Esophagus muscularis mucosa (tissue), 4 donors: ENCODE measurements around the gene RTF2. TPM values are rescaled to one million over a fixed set of nuclear protein-coding genes. Genes with fewer than 3 reads are reported as not detected.

Source experiments
- DNase-seq: peaks from one replicate; pipeline ENCODE4 v3.0.0-alpha.2; 2017; ENCODE audit errors: extremely low spot score
- H3K27ac ChIP-seq, 4 donors: fragments of 200-600 bp; sonication (generic); replicated peaks in 1 of 4; 1 replicate in 3 of 4; 2 replicates in 1 of 4; pipeline ENCODE4 v1.5.1; 2016 to 2019; ENCODE audit warnings: mild to moderate bottlenecking in 1 of 4
- H3K27me3 ChIP-seq, 4 donors: fragments of 200-600 bp; sonication (generic); one replicate each; pipeline versions ENCODE4 v1.5.1 to v1.6.0; 2016 to 2019
- H3K36me3 ChIP-seq, 4 donors: fragments of 200-600 bp; sonication (generic); one replicate each; pipeline ENCODE4 v1.5.1; 2016 to 2019
- H3K4me1 ChIP-seq, 4 donors: fragments of 200-600 bp; sonication (generic); one replicate each; pipeline ENCODE4 v1.5.1; 2016 to 2019
- H3K4me3 ChIP-seq, 4 donors: fragments of 200-600 bp; sonication (generic); 1 replicate in 2 of 4; 2 replicates in 2 of 4; pipeline ENCODE4 v1.5.1; 2016 to 2019; ENCODE audit warnings: mild to moderate bottlenecking in 4 of 4, moderate library complexity in 1 of 4
- H3K9me3 ChIP-seq, 4 donors: fragments of 200-600 bp; sonication (generic); 1 replicate in 3 of 4; 2 replicates in 1 of 4; pipeline ENCODE4 v1.5.1; 2016 to 2019
- EP300 ChIP-seq: sonication (generic); formaldehyde crosslinking; IDR thresholded peaks from one replicate; pipeline ENCODE4 v1.6.1; 2017; ENCODE audit warnings: antibody characterized with exemption
- POLR2A ChIP-seq: fragments of 450-650 bp; IDR thresholded peaks from one replicate; pipeline ENCODE4 v1.6.1; 2017; ENCODE audit warnings: antibody characterized with exemption, moderate library complexity, mild to moderate bottlenecking, low read depth
- POLR2AphosphoS5 ChIP-seq, 2 donors: sonication (generic); formaldehyde crosslinking; IDR thresholded peaks; one replicate each; pipeline ENCODE4 v1.6.1; 2017; ENCODE audit warnings: antibody characterized with exemption in 2 of 2
- WGBS: methylation state at CpG from one replicate; pipeline ENCODE4 v1.1.5; 2018; 5-methylcytosine and 5-hydroxymethylcytosine counted together
- intact Hi-C: fragments of 100-400 bp; cut with DNase I; formaldehyde crosslinking; loops from one replicate; pipeline ENCODE4 v1.15.1; 2023
- total RNA-seq, 4 donors: library from RNA; depleted of rRNA; stranded (reverse); fragments of >200 nt; gene quantifications; one replicate each; pipeline versions ENCODE4 v1.1.0 to v1.2.1, GENCODE V29; 2016
- TF ChIP-seq, protein P1 (sequence below), 3 experiments: fragments of 200-600 bp in 2 of 3; fragments of 450-650 bp in 1 of 3; sonication (generic) in 2 of 3; IDR thresholded peaks; one replicate each; pipeline ENCODE4 v1.5.1; 2017 to 2019; ENCODE audit warnings: antibody characterized with exemption in 3 of 3, mild to moderate bottlenecking in 2 of 3, moderate library complexity in 1 of 3

Gene RTF2
- total RNA-seq, 4 donors from 2014 or later = 71.0 to 93.3 (median 78.5) TPM

- no peaks in the 10 kb centered on the region for H3K36me3 ChIP-seq
- intact Hi-C loops = no loop called here
- 76% methylated on average over 4 of the region's 4 CpGs for WGBS
These were observed 45.6 kb upstream of the RTF2 start for GRCh38 chr20:56422824-56423189.

DNA sequence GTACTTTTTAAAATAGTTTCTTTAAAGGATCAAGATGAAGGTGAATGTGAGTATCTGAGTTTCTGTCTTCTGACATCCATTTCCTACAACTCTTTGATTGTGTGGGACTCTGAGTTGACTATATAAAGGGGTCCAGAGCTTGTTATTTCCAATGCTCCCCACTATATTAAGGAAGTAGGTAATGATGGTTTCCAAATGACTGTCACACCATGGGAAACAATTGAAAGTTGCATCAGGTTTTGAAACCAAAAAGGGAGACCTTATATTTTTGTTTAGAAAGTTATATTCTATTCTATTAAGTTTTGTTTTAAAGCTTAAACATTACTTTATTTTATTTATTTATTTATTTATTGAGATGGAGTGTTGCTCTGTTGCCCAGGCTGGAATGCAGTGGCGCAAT is 45.2 kb upstream of the RTF2 start:
- 100% methylated on average over 1 of the region's 1 CpG for WGBS
- no peaks in the 10 kb centered on the region for H3K9me3 ChIP-seq
- intact Hi-C loops = no loop called here
- no peak overlapping the region for H3K4me3 ChIP-seq
- H3K36me3 ChIP-seq = no peaks in the 10 kb centered on the region
- TF ChIP-seq POLR2A = no peak
- TF ChIP-seq, protein P1, sequence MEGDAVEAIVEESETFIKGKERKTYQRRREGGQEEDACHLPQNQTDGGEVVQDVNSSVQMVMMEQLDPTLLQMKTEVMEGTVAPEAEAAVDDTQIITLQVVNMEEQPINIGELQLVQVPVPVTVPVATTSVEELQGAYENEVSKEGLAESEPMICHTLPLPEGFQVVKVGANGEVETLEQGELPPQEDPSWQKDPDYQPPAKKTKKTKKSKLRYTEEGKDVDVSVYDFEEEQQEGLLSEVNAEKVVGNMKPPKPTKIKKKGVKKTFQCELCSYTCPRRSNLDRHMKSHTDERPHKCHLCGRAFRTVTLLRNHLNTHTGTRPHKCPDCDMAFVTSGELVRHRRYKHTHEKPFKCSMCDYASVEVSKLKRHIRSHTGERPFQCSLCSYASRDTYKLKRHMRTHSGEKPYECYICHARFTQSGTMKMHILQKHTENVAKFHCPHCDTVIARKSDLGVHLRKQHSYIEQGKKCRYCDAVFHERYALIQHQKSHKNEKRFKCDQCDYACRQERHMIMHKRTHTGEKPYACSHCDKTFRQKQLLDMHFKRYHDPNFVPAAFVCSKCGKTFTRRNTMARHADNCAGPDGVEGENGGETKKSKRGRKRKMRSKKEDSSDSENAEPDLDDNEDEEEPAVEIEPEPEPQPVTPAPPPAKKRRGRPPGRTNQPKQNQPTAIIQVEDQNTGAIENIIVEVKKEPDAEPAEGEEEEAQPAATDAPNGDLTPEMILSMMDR (IDR thresholded peaks at IDR 0.05) = no peak
- no peak for TF ChIP-seq POLR2AphosphoS5 (IDR thresholded peaks at IDR 0.05)
- TF ChIP-seq EP300 = no peak
- H3K27ac ChIP-seq = no peak overlapping the region
- H3K4me1 ChIP-seq = peaks cover under 1 to 12% (median 5%) of the 10 kb centered on the region in 4 donors
- DNase-seq = no peak
- no peaks in the 10 kb centered on the region for H3K27me3 ChIP-seq

More at GRCh38 chr20:56422824-56423189, 45.6 kb upstream of the RTF2 start:
- Histone ChIP-seq H3K27ac (no peak overlapping the region), H3K9me3 (no peaks in the 10 kb centered on the region), H3K4me1 (peaks cover 0 to 11% (median 7%) of the 10 kb centered on the region in 4 donors), H3K27me3 (no peaks in the 10 kb centered on the region), H3K4me3 (no peak overlapping the region)
- DNase-seq = no peak
- TF ChIP-seq, protein P1 (IDR thresholded peaks at IDR 0.05) = no peak
- TF ChIP-seq POLR2A (no peak), POLR2AphosphoS5 (IDR thresholded peaks at IDR 0.05) (no peak), EP300 (no peak)

DNA sequence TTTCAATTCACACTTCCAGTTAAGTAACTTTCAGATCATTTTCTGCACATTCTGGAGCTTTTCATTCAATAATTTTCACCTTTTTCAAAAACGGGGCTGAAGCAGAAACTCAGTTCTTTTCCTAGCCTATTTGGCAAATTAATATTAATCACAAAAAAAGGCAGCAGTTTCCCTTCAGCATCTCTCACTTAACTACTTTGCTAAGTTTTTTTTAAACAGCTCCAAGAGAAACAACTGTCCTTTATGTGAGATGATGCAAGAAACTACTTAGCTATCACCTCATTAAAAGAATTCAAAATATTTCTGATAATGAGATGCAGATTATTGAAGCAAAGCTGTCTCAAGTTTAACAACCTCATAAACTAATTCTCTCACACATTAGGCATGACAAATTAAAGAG is 44.5 kb upstream of the RTF2 start:
- no peak for DNase-seq
- intact Hi-C loops = no loop called here
- 32% methylated on average over 1 of the region's 1 CpG for WGBS
- H3K27me3 ChIP-seq = no peaks in the 10 kb centered on the region
- no peak for TF ChIP-seq EP300
- TF ChIP-seq POLR2A = no peak
- no peak for TF ChIP-seq POLR2AphosphoS5 (IDR thresholded peaks at IDR 0.05)
- TF ChIP-seq, protein P1 (IDR thresholded peaks at IDR 0.05) = no peak
- H3K9me3 ChIP-seq = no peaks in the 10 kb centered on the region
- H3K4me3 ChIP-seq = no peak overlapping the region
- no peaks in the 10 kb centered on the region for H3K36me3 ChIP-seq
- H3K4me1 ChIP-seq = peaks cover 3 to 19% (median 8%) of the 10 kb centered on the region in 4 donors
- H3K27ac ChIP-seq = no peak overlapping the region

- Histone ChIP-seq H3K27me3 (no peaks in the 10 kb centered on the region), H3K27ac (no peak overlapping the region), H3K36me3 (no peaks in the 10 kb centered on the region), H3K9me3 (no peaks in the 10 kb centered on the region), H3K4me3 (no peak overlapping the region), H3K4me1 (peaks cover 3 to 29% (median 15%) of the 10 kb centered on the region in 4 donors)
- intact Hi-C loops = no loop called here
- TF ChIP-seq POLR2A = no peak
- no peak for TF ChIP-seq EP300
- TF ChIP-seq POLR2AphosphoS5 (IDR thresholded peaks at IDR 0.05) = no peak
- TF ChIP-seq, protein P1 (IDR thresholded peaks at IDR 0.05) = no peak
- WGBS = 100% methylated on average over 1 of the region's 1 CpG
- no peak for DNase-seq
These were observed 43.5 kb upstream of the RTF2 start for GRCh38 chr20:56424931-56425330.

GRCh38 chr20:56426026-56426425 is 42.4 kb upstream of the RTF2 start:
- H3K9me3 ChIP-seq = no peaks in the 10 kb centered on the region
- no peak overlapping the region for H3K27ac ChIP-seq

More at GRCh38 chr20:56426026-56426425, 42.4 kb upstream of the RTF2 start:
- H3K27me3 ChIP-seq = no peaks in the 10 kb centered on the region
- 97% methylated on average over 9 of the region's 9 CpGs for WGBS
- TF ChIP-seq, protein P1 (IDR thresholded peaks at IDR 0.05) = no peak
- TF ChIP-seq POLR2AphosphoS5 (IDR thresholded peaks at IDR 0.05) (no peak), POLR2A (no peak), EP300 (no peak)
- no peak for DNase-seq
- intact Hi-C loops = no loop called here
- H3K4me1 ChIP-seq = peaks cover 3 to 39% (median 26%) of the 10 kb centered on the region in 4 donors
- no peaks in the 10 kb centered on the region for H3K36me3 ChIP-seq
- H3K4me3 ChIP-seq = no peak overlapping the region
